ENCODE results near the gene ZGPAT.

DNA sequence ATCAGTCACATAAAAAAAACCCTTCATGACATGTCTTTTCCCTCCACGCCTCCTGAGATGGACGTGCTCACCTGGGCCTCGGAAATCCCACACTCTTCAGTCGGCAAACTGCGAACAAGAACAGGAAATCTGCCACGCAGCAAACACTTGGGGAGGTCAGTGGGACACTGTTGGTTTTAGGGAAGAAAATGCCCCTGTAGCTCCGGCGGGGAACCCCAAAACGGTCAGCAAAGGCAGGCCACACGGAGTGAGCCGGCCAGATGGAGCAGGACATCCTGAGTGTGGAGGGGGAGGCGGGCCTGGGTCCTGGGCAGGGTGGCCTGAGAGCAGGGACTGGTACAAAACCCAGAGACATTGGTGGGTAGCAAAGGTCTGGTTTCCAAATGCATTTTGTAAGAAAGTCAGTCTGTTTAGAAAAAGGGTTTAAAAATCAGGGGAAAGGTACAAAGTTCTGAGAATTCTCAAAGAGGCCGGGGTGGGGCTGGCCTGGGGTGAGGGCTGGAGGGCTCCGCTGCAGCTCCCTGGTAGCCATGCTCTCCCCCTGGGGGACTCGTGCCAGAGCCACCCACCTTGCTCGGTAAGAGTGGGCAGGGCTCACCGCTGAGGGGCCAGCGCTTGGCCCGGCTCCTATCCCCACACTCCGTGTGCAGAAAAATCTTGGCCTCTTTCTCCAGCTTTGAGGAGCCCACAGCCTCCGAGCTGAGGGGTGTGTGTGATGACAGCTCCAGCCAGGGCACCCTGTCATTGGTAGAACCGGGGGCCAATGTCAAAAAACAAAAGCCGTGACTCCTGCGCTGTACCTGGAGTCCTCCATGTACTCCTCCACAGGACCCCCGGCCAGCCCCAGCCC is 37.0 kb downstream of the ZGPAT start:
- TF ChIP-seq, protein P1, sequence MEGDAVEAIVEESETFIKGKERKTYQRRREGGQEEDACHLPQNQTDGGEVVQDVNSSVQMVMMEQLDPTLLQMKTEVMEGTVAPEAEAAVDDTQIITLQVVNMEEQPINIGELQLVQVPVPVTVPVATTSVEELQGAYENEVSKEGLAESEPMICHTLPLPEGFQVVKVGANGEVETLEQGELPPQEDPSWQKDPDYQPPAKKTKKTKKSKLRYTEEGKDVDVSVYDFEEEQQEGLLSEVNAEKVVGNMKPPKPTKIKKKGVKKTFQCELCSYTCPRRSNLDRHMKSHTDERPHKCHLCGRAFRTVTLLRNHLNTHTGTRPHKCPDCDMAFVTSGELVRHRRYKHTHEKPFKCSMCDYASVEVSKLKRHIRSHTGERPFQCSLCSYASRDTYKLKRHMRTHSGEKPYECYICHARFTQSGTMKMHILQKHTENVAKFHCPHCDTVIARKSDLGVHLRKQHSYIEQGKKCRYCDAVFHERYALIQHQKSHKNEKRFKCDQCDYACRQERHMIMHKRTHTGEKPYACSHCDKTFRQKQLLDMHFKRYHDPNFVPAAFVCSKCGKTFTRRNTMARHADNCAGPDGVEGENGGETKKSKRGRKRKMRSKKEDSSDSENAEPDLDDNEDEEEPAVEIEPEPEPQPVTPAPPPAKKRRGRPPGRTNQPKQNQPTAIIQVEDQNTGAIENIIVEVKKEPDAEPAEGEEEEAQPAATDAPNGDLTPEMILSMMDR (IDR thresholded peaks at IDR 0.05; ENCODE audit: poor library complexity, severe bottlenecking): no peak
- TF ChIP-seq POLR2AphosphoS5 (IDR thresholded peaks at IDR 0.05): no peak
